Activated gamma-delta T cell treated with anti-CD3 and anti-CD28 coated beads, Interleukin-2, amount 50 U/mL, for 16 hours (primary cell): Measurements from ENCODE around the gene MLLT3.
"Not testable (repeated sequence)": the region's sequence is repeated elsewhere in the genome, so short reads cannot be mapped to it uniquely, and the experiment has no call there.

Experiments used
- DNase-seq: peaks from one replicate; pipeline ENCODE4 v3.0.0-alpha.2; 2020; ENCODE audit warnings: low read depth

Gene MLLT3

DNA sequence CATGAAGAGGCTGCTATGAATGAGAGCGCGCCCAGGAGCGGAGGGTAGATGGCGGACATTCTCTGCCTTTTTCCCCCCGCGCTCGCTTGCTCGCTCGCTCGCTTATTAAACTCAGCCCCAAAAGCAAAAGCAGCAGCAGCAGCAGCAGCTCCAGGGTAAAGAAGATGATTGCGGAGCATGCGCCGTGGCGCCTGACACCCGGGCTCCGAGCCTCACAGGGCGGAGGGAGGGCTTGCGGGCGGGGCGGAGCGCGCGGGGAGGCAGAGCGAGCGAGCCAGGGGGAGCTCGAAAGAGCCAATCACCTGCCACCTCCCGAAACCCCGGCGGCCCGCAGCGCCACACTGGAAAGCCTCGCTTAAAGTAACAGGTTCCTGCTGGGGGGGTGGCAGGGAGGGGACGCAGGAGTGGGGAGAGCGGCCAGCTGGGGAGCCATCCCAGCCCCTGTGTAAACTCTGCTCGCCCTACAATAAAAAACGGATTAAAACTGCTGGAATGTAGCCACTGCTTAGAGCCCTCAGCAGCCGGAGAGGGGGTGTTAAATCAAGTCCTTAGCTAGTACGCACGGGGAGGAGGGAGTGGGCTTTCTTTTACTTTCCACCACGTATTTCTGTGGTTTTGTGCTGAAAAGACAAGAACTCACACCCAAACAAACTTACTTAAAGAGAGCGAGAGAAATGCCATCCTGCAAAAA, at the start of gene MLLT3:
MLLT3 (minus strand) TSS at position 170 of the 691 bp plus-strand sequence.
- peak; percentile 95 for DNase-seq

DNA sequence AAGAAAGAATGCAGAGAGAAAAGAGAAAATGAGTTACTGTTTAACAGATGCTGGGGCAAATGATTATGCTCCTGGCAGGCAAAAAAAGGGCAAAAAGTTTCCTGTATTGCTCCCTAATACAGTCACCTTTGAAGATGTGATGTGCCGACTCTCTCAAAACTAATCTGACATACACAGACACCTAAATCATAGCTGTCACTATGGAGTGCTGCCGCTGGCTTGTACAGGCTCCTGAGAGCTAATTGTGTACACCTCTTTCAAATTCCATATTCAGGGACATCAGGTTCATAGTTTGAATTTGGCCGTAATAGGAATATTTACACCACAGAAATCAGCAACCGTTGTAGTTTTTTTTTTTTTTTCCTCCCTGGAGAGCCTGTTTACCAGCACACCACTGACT, 49.3 kb upstream of the MLLT3 start:
- no peak for DNase-seq

DNA sequence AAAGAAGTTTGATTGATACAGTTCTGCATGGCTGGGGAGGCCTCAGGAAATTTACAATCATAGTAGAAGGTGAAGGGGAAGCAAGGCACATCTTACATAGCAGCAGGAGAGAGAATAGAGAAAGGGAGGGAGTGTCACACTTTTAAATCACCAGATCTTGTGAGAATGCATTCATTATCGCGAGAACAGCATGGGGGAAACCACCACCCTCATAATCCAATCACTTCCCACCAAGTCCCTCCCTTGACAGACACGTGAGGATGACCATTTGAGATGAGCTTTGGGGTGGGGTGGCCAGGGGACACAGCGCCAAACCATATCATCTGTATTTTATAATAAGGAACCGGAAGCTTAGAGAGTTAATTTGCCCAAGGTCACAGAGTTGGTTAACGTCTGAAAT, 48.1 kb upstream of the MLLT3 start:
- no peak for DNase-seq

DNA sequence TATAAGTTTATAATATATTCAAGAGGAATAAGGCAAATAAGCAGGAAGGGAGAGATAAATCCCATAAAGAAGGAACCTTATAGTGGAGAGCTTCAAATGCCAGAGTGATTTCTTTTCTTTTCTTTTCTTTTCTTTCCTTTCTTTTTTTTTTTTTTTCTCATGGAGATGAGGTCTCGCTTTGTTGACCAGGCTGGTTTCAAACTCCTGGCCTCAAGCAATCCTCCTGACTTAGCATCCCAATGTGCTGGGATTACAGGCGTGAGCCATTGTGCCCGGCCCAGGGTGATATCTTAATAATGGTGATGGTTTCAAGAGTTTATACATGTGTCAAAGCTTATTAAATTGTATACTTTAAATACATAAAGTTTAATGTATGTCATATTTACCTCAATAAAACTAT, 42.2 kb upstream of the MLLT3 start:
- DNase-seq: no peak

DNA sequence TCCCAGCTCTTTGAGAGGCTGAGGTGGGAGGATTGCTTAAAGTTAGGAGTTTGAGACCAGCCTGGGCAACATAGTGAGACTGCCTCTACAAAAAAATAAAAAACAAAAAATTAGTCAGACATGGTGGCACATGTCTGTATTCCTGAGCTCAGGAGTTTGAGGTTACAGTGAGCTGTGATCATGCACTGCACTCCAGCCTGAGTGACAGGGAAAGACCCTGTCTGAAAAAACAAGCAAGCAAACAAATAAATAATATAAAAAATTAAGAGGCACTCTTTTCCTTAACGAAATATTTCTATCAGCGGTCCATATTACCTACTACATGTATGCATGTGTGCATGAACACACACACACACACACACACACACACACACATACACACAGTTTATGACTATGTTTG, 40.8 kb upstream of the MLLT3 start:
- no peak for DNase-seq

DNA sequence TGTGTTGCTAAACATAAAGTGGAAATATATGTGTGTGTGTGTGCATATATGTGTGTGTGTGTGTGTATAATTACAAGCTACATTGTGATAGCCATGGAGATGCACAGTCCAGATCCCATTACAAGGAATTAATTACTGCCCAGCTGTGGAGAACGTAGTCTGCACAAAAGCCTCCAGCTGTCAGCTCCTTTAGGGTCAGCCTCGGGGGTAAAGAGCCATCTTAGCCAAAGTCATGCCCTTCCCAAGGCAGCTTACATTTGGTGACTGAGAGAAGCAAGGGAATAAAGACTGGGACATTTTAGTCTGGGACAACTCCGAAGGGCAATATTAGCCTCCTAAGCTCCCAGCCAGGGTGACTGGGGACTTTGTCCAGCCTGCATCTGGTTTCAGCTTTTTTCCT, 39.9 kb upstream of the MLLT3 start:
- no peak for DNase-seq

DNA sequence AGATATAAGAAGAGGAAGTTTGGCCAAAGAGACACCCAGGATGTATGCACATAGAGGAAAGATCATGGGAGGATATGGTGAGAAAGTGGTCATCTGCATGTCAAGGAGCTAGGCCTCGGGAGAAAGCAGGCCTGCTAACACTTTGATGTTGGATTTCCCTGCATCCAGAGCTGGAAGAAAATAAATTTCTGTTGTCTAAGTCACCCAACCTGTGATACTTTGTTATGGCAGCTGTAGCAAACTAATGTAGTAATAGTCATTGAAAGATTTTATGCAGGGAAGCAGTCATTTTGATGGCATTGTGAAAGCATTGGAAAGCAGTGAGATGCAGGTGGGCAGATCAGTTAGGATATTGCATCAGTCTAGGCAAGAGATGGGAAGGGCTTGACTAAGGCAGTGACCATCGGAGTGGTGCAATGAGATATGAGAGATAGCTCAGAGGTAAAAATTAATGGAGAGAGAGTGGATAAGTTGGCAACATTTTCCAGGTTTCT, 37.2 kb upstream of the MLLT3 start:
- DNase-seq: no peak

DNA sequence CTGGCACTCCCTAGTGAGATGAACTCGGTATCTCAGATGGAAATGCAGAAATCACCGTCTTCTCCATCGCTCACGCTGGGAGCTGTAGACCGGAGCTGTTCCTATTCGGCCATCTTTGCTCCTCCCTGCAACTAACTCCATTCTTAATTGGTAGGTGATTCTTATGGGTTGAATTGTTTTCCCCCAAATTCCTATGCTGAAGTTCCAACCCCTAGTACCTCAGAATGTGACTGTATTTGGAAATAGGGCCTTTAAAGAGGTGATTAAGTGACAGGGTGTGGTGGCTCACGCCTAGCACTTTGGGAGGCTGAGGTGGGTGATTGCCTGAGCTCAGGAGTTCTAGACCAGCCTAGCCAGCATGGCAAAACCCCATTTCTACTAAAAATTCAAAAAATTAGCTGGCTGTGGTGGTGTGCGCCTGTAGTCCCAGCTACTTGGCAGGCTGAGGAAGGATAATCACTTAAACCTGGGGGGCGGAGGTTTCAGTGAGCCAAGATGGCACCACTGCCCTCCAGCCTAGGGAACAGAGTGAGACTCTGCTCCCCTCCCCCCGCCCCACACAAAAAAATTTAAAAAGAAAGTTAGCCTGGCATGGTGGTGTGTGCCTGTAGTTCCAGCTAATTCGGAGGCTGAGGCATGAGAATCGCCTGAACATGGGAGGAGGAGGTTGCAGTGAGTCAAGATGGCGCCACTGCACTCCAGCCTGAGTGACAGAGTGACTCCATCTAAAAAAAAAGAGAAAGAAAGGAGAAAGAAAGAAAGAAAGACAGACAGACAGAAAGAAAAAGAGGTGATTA, 36.6 kb upstream of the MLLT3 start:
- no peak for DNase-seq

DNA sequence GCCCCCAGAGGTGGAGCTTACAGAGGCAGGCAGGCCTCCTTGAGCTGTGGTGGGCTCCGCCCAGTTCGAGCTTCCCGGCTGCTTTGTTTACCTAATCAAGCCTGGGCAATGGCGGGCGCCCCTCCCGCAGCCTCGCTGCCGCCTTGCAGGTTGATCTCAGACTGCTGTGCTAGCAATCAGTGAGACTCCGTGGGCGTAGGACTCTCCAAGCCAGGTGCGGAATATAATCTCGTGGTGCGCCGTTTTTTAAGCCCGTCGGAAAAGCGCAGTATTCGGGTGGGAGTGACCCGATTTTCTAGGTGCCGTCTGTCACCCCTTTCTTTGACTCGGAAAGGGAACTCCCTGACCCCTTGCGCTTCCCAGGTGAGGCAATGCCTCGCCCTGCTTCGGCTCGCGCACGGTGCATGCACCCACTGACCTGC, 36.0 kb upstream of the MLLT3 start:
- DNase-seq: not testable (repeated sequence)

DNA sequence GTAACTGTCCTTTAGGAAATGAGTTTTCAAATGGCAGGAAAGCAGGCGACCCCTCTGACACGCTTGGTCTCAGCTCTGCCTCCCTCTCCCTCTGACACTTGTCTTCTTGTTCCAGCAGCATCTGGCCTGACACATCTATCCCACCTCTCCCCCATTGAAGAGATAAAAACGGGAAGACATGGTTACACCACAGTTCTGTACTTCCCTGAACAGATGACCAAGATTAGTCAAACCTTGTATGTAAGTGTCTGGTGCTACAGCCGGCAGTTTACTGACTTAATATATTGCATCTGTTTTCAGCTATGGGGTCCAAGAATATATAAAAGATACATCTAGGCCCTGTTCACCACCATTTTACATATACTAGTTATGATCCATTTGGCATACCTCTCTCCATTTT, 29.6 kb upstream of the MLLT3 start:
- no peak for DNase-seq

DNA sequence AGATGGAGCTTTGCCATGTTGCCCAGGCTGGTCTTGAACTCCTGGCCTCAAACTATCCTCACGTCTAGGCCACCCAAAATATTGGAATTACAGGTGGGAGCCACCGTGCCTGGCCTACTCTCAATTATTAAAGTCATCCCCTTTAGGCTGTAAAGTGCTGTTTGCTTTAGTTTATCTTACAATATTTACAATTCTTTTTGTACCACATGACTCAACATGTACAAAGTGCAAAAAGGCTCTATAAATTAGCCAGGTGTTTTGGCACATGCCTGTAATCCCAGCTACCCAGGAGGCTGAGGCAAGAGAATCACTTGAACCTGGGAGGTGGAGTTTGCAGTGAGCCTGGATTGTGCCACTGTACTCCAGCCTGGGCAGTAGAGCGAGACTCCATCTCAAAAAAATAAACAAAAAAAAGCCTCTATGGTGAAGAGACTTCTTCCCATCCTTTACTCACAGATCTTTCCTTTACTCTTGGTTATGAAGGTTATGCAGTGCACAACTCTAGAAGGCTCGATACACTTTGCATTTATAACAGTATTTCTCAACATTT, 28.5 kb upstream of the MLLT3 start:
- DNase-seq: no peak

DNA sequence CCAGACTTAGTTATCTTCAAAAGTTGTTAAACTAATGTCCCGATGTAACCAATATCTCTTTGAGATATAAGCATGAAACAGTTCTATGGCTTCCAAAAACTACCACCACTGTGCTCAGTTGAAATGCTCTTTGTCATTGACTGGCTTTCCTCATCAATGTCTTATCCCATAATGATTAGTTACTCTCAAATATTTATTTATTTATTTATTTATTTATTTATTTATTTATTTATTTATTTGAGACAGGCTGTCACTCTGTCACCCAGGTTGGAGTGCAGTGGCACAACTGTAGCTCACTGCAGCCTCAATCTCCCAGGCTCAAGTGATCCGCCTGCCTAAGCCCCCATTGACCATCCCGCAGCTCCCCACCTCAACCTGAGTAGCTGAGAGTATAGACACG, 28.0 kb upstream of the MLLT3 start:
- no peak for DNase-seq

DNA sequence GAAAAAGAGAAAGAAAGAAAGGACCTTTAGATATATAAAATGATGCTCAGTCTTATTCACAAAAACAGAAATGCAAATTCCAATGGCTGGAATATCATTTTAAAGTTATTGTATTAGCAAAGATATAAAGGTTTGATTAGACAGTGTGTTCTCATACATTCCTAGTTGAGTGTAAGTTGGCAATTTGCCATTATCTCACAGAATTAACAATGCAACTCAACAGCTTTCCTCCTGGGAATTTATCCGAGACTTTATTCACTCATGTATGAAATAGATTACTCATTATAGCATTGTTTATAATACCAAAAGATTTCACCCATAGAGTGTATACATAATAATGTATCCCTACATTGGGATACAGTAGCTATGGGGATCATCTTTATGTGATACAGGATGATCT, 27.1 kb upstream of the MLLT3 start:
- DNase-seq: no peak

DNA sequence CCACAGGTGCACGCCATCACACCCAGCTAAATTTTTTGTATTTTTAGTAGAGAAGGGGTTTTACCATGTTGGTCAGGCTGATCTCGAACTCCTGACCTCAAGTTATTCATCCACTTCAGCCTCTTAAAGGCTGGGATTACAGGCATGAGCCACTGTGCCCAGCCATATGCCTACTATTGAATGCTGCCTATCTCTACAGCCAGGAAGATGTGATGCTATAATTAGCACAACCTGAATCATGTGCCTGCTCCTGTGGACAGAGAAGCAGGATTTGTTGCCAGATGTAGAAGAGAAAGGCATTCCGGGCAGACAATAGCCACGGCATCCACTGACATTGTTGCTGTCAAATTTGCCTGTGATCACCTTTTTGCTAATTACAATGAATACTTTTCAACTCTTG, 24.4 kb upstream of the MLLT3 start:
- DNase-seq: no peak

DNA sequence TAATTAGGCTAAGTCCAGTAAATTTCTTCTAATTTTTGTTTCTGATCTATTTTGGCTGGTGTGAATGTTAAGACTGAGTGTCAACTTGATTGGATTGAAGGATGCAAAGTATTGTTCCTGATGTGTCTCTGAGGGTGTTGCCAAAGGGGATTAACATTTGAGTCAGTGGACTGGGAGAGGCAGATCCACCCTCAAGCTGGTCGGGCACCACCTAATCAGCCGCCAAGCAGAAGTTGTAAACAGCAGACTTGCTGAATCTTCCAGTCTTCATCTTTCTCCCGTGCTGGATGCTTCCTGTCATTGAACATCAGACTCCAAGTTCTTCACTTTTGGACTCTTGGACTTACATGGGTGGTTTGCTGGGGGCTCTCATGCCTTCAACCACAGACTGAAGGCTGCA, 21.4 kb upstream of the MLLT3 start:
- no peak for DNase-seq

DNA sequence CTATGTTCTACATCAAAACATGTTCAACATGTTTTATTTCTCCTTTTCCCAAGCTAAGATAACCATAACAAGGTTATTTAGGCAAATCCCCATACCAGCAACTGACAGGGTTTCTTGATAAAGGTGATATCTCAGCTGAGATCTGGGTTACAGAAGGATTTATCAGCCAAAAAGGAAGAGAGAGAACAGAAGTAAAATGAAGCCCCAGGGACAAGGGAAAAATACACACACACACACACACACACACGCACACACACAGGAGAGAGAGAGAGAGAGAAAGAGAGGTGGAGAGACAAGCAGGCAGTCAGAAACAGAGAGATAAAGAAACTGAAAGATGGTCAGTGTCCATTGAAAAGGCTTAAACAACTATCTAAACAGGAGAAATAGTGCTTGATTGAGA, 19.7 kb upstream of the MLLT3 start:
- no peak for DNase-seq

DNA sequence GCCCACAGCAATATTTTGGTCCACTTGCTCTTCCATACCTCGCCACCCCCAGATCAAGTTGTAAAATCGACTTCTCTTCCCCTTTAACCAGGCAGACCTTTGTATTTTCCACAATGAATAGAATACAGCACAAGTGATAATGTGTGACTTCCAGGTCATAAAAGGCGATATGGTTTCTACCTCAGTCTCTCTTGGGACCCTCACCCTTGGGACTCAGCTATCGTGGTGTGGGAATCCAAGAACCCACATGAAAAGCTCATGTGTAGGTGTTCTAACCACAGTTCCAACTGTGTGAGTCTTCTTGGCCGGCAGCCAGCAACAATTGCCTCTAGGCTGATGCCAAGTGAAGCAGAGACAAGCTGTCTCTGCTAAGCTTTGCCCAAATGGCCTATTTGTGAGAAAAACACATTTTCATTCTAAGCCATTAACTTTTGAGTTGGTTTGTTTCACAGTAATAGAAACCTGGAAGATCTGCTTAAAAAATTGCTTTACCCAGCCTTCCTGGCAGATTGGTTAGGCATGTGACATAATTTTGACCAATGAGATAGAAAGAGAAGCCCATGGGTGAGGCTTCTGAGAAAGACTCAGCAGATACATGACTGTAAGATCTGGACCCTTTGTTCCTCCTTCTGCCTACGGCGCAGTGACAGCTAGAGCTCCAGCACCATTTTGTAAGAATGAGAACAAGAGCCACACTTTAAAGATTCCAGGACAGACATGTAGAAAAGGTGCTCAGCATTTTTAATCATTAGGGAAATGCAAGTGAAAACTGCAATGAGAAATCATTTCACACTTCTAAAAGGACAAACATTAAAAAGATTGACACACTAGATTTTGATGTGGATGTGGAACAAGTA, 18.3 kb upstream of the MLLT3 start:
- peak; percentile 49 for DNase-seq

DNA sequence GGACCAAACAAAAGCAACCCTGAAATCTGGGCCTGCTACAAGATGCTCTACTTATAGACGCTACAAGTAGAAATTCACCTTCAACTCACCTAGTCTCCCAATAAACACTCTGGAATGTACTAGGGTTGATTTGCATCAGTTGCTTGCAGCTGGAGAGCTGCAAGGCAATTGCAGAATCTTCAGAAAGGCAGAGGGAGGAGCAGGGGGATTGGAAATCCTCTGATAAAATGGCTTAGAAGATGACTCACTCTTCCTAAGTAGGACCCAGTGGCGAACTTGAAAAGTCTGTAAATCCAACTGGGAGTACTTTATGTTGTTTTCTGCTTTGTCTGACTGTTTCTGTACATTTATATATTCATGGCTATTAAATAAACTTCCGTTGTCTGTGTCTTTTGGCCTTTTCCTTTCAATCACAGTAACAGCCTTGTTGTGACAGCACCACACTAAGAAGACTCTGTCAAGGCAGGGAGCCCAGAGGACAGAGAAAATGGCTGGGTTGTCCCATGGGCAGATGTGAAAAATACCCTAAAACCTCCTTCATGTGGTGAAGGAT, 14.7 kb upstream of the MLLT3 start:
- no peak for DNase-seq

DNA sequence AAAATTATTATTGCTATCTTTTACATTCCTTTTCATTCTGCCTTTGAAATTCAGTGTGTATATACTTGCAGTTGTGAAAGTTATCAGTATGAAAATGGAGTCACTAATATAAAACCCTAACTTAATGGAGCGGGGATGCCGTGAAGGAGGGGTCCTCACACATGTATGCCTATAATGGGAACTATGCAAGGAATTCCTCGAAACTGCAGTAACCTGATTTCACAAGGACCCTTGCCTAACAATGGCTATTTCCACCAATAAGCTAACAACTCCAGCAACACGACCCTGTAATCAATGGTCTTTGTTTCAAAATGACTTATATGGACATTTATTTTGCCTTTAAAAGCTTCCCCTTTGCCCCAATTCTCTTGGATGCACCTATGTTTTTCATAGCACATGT, 12.6 kb upstream of the MLLT3 start:
- no peak for DNase-seq

DNA sequence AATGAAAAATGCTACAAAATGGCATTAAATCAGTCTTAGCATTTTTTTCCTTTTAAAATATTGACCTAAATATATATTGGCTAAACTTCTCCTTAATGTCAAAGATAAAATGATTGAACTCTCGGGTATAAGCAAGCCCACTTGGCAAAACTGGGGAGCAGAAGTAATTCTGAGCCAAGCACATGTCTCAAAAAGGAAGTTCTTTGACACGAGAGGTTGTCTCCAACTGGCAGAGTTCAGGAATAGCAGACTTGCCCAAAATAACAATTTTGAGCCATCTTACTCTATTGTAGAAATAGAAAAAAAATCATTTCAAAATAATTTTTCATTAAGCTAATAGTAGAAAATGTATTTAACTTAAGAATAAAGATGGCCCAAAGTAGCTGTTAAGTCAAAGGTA, 10.4 kb upstream of the MLLT3 start:
- no peak for DNase-seq

DNA sequence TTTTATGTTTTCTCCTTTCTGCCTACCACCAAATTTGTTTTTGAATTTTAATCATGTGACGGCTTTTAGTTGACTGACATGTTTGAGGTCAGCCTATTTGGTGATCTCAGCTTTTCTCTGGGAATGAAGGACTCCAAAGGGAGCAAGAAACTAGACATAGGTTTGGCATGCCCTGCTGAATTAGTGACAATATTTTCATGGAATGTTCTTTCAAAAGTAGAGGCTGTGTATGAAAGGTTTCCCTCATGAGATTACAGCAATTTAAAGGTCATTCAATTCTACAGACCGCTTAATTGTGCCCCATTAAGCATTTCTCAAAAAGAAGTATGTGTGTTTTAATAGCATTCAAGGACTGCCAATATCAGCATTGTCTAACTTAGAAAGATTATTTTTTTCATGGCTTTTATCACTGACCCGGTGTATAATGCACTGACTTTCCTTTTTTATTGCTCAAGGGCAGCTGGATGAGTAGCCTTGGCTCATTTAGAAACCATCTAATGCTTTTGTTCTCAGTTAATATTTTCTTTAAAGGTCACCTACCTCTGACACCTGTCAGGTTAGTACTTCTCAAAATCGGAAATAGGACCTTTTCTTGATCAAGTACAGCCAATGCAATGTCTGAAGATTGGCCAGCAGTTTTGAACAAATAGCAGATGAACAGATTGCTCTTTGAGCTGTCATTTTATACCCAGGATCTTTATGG, 8.1 kb upstream of the MLLT3 start:
- no peak for DNase-seq

DNA sequence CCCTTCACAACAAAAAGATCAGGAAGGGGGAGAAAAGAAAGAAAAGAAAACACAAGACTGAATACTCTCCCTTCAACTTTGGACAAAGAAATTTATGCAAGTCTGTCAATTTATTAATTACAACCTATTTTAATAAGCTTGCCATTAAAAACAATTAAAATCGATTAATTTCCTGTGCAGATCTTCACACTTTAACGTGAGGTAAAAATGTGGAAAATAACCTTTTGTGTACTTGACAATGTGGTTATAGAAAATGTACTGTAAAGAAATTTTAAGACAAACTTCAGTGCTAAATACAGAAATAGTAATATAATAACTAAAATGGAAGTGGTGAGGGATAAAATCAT, 2.7 kb upstream of the MLLT3 start:
- no peak for DNase-seq
